H1 (cell line): ENCODE data around the gene PNO1. TPM values are rescaled to one million over a fixed set of nuclear protein-coding genes. Genes with fewer than 3 reads are reported as not detected.
A peak's percentile ranks its signal among the peaks of the same experiment; 100 is the strongest.

ENCODE experiments used
- ATF3 ChIP-seq: IDR thresholded peaks from 2 replicates; pipeline ENCODE4 v1.6.1; 2011; ENCODE audit warnings: low read depth, mild to moderate bottlenecking, low read length; ENCODE audit not compliant: insufficient read depth
- KDM4A ChIP-seq: IDR thresholded peaks from one replicate; pipeline ENCODE4 v1.7.1; 2012; ENCODE audit warnings: low read depth, mild to moderate bottlenecking, moderate library complexity, low read length, inconsistent platforms; ENCODE audit not compliant: severe bottlenecking
- PHF8 ChIP-seq: fragments of 200-600 bp; sonication (generic); conservative IDR thresholded peaks from 2 replicates; pipeline ENCODE4 v1.7.1; 2012; ENCODE audit warnings: low read depth, mild to moderate bottlenecking, inconsistent platforms, low read length, moderate library complexity
- POLR2AphosphoS5 ChIP-seq: IDR thresholded peaks from 2 replicates; pipeline ENCODE4 v1.6.1; 2011; ENCODE audit warnings: low read depth, low read length
- TEAD4 ChIP-seq: IDR thresholded peaks from 2 replicates; pipeline ENCODE4 v1.6.1; 2012; ENCODE audit warnings: low read depth, low read length, inconsistent platforms, mixed read lengths
- polyA plus RNA-seq, 7 experiments: library from polyadenylated mRNA; depleted of rRNA in 3 of 7; stranded (reverse) in 5 of 7; unstranded in 2 of 7; fragments of >200 nt in 5 of 7; fragments of 200-250 nt in 2 of 7; gene quantifications; 1 replicate in 5 of 7; 2 replicates in 1 of 7; 4 replicates in 1 of 7; pipeline versions ENCODE4 v1.2.1 to v1.2.3, GENCODE V29; 2011 to 2013; ENCODE audit warnings: missing spikeins in 2 of 7, mixed read lengths in 2 of 7
- total RNA-seq: library from RNA; stranded (reverse); fragmentation: NEBNext Ultra II Directional; extraction: Animal tissue kit (Norgen Biotek cat#: 25700); gene quantifications from 2 replicates; pipeline ENCODE4 v1.2.1, GENCODE V29; 2021
- TF ChIP-seq, protein P1 (sequence below): IDR thresholded peaks from 2 replicates; pipeline ENCODE4 v1.6.1; 2011; ENCODE audit warnings: low read length, improper control_type of control experiment
- TF ChIP-seq, protein P2 (sequence below): IDR thresholded peaks from 2 replicates; pipeline ENCODE4 v1.6.1; 2012; ENCODE audit warnings: low read length, inconsistent platforms

The PNO1 gene
- total and polyA plus RNA-seq, 2 of the 8 experiments (the other 6 are each of a cell fraction or from before 2014, with no cell fraction given) = 18.6 to 33.2 TPM

- TF ChIP-seq, protein P1, sequence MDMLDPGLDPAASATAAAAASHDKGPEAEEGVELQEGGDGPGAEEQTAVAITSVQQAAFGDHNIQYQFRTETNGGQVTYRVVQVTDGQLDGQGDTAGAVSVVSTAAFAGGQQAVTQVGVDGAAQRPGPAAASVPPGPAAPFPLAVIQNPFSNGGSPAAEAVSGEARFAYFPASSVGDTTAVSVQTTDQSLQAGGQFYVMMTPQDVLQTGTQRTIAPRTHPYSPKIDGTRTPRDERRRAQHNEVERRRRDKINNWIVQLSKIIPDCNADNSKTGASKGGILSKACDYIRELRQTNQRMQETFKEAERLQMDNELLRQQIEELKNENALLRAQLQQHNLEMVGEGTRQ = peak; percentile 67; the same call in 1 of the 2 replicates
- TF ChIP-seq TEAD4 (no peak), ATF3 (0 out of 2 replicates have a peak, but pooled peaks have one; percentile 25), PHF8 (no peak), KDM4A (no peak), POLR2AphosphoS5 (no peak)
- TF ChIP-seq, protein P2, sequence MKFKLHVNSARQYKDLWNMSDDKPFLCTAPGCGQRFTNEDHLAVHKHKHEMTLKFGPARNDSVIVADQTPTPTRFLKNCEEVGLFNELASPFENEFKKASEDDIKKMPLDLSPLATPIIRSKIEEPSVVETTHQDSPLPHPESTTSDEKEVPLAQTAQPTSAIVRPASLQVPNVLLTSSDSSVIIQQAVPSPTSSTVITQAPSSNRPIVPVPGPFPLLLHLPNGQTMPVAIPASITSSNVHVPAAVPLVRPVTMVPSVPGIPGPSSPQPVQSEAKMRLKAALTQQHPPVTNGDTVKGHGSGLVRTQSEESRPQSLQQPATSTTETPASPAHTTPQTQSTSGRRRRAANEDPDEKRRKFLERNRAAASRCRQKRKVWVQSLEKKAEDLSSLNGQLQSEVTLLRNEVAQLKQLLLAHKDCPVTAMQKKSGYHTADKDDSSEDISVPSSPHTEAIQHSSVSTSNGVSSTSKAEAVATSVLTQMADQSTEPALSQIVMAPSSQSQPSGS = no peak
- TF ChIP-seq, all 59 proteins: peak for 3
Measured at GRCh38 chr2:68169308-68169707, 11.6 kb downstream of the PNO1 start (continued).
